Coronary artery (tissue), 2 donors: ENCODE measurements around the gene ARSK.

Source experiments
- DNase-seq: peaks from one replicate; pipeline ENCODE4 v3.0.0-alpha.2; 2017; ENCODE audit warnings: low spot score
- H3K27ac ChIP-seq, 2 donors: fragments of 200-600 bp; sonication (generic); one replicate each; pipeline ENCODE4 v1.5.1; 2016 to 2019
- H3K4me3 ChIP-seq: fragments of 200-600 bp; sonication (generic); 2 replicates; pipeline ENCODE4 v1.5.1; 2016; ENCODE audit warnings: mild to moderate bottlenecking, moderate library complexity
- TF ChIP-seq, protein P1 (sequence below): fragments of 200-600 bp; sonication (generic); IDR thresholded peaks from one replicate; pipeline ENCODE4 v1.5.1; 2019; ENCODE audit warnings: antibody characterized with exemption

Gene ARSK

DNA sequence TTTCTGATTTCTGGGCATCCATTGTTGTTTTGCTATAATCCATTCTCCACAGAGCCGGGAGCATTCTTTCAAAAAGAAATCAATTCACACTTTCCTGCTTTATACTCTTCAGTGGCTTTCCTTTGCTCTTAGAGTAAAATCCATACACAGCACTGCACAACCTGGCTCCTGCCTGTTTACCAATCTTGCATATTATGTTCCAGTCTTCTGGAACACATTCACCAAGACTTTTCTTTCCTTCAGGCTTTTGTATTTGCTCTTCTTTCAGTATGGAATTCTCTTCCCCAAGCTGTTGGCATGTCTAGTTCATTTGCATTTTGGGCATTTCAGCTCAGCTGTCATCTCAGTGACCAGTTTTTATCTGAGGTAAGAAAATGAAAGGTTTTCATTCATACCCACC, 97.9 kb downstream of the ARSK start:
- Histone ChIP-seq H3K4me3 (no peak overlapping the region), H3K27ac (no peak overlapping the region)
- no peak for DNase-seq
- TF ChIP-seq, protein P1, sequence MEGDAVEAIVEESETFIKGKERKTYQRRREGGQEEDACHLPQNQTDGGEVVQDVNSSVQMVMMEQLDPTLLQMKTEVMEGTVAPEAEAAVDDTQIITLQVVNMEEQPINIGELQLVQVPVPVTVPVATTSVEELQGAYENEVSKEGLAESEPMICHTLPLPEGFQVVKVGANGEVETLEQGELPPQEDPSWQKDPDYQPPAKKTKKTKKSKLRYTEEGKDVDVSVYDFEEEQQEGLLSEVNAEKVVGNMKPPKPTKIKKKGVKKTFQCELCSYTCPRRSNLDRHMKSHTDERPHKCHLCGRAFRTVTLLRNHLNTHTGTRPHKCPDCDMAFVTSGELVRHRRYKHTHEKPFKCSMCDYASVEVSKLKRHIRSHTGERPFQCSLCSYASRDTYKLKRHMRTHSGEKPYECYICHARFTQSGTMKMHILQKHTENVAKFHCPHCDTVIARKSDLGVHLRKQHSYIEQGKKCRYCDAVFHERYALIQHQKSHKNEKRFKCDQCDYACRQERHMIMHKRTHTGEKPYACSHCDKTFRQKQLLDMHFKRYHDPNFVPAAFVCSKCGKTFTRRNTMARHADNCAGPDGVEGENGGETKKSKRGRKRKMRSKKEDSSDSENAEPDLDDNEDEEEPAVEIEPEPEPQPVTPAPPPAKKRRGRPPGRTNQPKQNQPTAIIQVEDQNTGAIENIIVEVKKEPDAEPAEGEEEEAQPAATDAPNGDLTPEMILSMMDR = no peak

DNA sequence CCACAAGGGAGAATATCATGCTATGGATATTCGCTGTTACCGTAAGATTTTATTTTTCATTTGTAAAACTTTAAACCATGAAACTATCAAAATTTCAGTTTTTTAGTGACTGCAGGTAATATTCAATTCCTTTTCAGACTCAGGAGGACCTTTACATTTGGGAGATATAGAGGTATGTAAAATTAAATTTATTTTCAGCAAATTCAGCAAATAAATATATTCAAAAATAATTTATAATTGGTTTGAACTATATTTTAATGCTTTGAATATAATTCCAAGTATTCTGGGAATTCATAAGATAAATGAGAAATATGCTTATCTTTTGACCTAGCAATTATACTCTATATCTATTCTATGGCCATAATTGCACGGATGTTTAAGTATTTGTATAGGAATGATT, 99.3 kb downstream of the ARSK start:
- TF ChIP-seq, protein P1 = no peak
- DNase-seq = no peak

More for the DNA sequence above, 99.3 kb downstream of the ARSK start:
- Histone ChIP-seq H3K4me3 (no peak overlapping the region), H3K27ac (no peak overlapping the region)
